Omental fat pad (tissue), 4 donors: Measurements from ENCODE around the gene DNAI4. TPM values are rescaled to one million over a fixed set of nuclear protein-coding genes. Genes with fewer than 3 reads are reported as not detected.

Source experiments
- ATAC-seq: fragments of 150-250 bp; one replicate; pipeline ENCODE4 v1.9.1; 2016; ENCODE audit warnings: mild to moderate bottlenecking, moderate library complexity; ENCODE audit not compliant: low FRiP score
- DNase-seq: peaks from one replicate; pipeline ENCODE4 v3.0.0-alpha.2; 2019; ENCODE audit warnings: low spot score
- total RNA-seq, 4 donors: library from RNA; depleted of rRNA; stranded (reverse); fragments of >200 nt; gene quantifications; one replicate each; pipeline ENCODE4 v1.1.0, GENCODE V29; 2016
- TF ChIP-seq, protein P1 (sequence below), 3 donors: fragments of 450-650 bp; IDR thresholded peaks; one replicate each; pipeline ENCODE4 v1.5.1; 2016 to 2017; ENCODE audit warnings: antibody characterized with exemption in 3 of 3, mild to moderate bottlenecking in 3 of 3, moderate library complexity in 2 of 3

The DNAI4 gene
- total RNA-seq, 4 donors from 2014 or later, result 2.8 to 8.8 (median 4.7) TPM

DNA sequence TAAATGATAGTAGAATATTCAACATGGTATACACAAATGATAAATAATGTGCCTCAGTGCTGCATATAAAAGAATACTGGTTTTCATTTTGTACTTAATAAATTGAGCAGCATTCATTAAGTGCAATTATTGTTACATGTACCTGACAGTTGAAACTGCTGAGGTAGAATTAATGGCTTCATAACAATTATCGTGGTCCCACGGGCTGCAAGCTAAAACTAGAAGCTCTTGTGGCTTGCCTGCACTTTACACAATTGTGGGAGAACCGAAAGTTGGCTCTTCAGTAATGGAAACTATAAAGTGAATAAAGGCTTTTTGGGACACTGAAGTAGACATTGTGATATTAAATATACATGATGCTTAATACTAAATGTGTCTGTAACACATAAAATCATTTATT lies 146.8 kb downstream of the DNAI4 start:
- ATAC-seq (no peak), DNase-seq (no peak)
- TF ChIP-seq, protein P1, sequence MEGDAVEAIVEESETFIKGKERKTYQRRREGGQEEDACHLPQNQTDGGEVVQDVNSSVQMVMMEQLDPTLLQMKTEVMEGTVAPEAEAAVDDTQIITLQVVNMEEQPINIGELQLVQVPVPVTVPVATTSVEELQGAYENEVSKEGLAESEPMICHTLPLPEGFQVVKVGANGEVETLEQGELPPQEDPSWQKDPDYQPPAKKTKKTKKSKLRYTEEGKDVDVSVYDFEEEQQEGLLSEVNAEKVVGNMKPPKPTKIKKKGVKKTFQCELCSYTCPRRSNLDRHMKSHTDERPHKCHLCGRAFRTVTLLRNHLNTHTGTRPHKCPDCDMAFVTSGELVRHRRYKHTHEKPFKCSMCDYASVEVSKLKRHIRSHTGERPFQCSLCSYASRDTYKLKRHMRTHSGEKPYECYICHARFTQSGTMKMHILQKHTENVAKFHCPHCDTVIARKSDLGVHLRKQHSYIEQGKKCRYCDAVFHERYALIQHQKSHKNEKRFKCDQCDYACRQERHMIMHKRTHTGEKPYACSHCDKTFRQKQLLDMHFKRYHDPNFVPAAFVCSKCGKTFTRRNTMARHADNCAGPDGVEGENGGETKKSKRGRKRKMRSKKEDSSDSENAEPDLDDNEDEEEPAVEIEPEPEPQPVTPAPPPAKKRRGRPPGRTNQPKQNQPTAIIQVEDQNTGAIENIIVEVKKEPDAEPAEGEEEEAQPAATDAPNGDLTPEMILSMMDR (IDR thresholded peaks at IDR 0.05), result no peak

GRCh38 chr1:66775646-66776045 lies 149.0 kb downstream of the DNAI4 start:
- DNase-seq, result no peak
- TF ChIP-seq, protein P1 (IDR thresholded peaks at IDR 0.05), result no peak
- no peak for ATAC-seq

DNA sequence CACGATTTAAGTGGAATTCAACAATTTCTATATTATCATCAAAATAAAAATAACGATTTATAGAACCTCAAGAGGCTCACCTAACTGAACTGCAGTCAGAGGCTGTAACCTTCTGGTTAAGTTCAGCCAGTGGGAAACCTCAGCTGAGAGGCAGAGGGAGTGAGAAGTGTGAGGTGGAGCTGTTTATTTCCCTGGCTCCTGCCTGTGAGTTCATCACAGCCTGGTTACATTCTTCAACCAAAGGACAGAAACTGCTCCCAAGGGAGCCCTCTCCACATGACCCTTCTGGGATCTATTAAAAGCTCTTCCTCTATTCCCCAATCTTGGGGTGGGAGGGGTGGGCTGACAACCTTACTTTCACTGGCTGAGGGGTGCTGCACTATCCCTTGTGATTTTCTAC lies 150.2 kb downstream of the DNAI4 start:
- TF ChIP-seq, protein P1 (IDR thresholded peaks at IDR 0.05), result no peak
- no peak for ATAC-seq
- no peak for DNase-seq

DNA sequence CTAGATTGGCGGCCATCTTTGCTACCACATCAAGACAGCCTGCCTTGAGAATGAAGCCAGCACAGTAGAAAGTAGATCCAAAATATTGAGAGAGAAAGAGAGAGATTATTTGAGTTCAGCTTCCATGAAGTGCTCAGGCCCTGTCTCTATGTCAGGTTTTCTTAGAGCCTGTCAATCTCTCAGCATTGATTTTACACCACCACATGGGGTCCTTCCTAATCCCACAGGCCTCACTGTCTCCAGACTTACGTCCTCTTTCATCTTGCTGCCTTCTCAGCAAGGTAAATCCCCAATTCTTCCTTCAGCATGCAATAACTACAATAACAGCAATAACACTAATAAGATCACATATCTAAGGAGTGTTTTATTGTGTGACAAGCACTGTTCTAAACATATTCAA lies 151.4 kb downstream of the DNAI4 start:
- DNase-seq (no peak), ATAC-seq (no peak)
- TF ChIP-seq, protein P1 (IDR thresholded peaks at IDR 0.05), result no peak

DNA sequence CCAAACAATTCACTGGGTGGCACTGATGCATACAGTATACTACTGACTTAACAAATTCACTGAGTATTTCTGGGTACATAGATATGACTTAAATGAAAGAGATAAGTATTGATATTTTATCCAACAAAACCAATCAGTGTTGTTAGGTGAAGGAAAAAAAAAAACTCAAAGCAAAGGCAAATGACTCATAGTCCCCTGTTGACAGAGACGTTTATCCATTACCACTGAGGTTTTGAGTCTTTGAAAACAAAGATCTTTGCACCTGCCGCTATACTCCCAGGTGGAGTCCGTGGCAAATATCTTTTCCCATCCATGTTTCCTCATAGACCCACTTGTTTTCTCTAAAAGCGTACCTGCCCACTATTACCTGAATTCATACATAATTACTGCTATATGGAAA lies 154.0 kb downstream of the DNAI4 start:
- DNase-seq (no peak), ATAC-seq (no peak)
- TF ChIP-seq, protein P1 (IDR thresholded peaks at IDR 0.05), result no peak

GRCh38 chr1:66770240-66770639 lies 154.4 kb downstream of the DNAI4 start:
- DNase-seq (no peak), ATAC-seq (no peak)
- TF ChIP-seq, protein P1 (IDR thresholded peaks at IDR 0.05), result no peak

DNA sequence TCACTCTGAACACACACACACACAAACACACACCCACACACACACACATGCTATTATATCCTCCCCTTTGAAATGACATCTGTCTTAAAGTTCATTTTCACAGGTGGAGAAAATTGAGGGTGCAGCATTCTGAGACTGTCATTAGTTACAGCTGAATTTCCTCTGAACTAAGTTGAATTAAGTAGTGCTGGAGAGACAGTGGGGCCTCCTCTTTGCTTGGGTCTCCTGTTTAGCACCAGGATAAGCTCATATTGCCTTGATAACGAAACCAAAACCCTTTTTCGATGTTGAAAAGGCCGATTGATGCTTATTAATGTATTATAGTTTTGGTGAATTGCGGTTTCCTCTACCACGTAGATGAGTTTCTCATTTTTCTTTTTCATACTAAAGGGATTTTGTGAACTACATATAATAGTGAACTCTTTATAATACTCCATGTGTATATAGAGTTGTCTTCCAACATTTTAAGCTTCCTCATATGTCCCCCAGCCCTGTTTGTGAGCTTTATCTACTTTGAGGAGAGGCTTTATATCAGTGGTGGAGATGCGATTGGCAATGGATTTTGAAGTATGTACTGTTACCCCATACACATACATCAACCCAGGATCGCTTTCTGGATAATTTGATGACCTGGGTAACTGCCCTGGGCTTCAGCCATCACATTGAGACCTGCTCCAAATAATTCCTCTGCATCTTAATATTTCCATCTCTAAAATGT lies 155.0 kb downstream of the DNAI4 start:
- TF ChIP-seq, protein P1 (IDR thresholded peaks at IDR 0.05), result no peak
- ATAC-seq (no peak), DNase-seq (no peak)
